ENCODE data around the gene ZC3HAV1L. TPM values are rescaled to one million over a fixed set of nuclear protein-coding genes. Genes with fewer than 3 reads are reported as not detected.
A peak's percentile ranks its signal among the peaks of the same experiment; 100 is the strongest.
"Not testable (repeated sequence)": the region's sequence is repeated elsewhere in the genome, so short reads cannot be mapped to it uniquely, and the experiment has no call there.

Gene ZC3HAV1L
- 1 to 10 TPM; 7.0 to 8.3 (median 7.3) TPM for total RNA-seq

- no peaks in the 10 kb centered on the region for H3K9me3 Mint-ChIP-seq
- peaks cover 16% of the 10 kb centered on the region for H3K4me1 Mint-ChIP-seq (ENCODE audit: low read depth)
- H3K27me3 Mint-ChIP-seq (ENCODE audit: low read depth): no peaks in the 10 kb centered on the region
- H3K36me3 Mint-ChIP-seq (ENCODE audit: insufficient read depth): no peaks in the 10 kb centered on the region
- peak within 1 kb of the TSS; percentile 78 for H3K4me3 Mint-ChIP-seq
- peak; percentile 91 to 93 for ATAC-seq
- DNase-seq: peak; percentile 34
These were observed at the start of gene ZC3HAV1L for GRCh38 chr7:139035586-139036353. TSS of gene ZC3HAV1L (minus strand) at chr7:139036042. CDS start at chr7:139036017, 25 bp downstream.

GRCh38 chr7:139084709-139085108 lies 48.9 kb upstream of the ZC3HAV1L start:
- peaks cover 89% of the 10 kb centered on the region for H3K4me1 Mint-ChIP-seq (ENCODE audit: low read depth)

GRCh38 chr7:139081584-139081983 lies 45.7 kb upstream of the ZC3HAV1L start:
- Mint-ChIP-seq H3K4me1 (ENCODE audit: low read depth) (peaks cover 82% of the 10 kb centered on the region), H3K4me3 (no peak overlapping the region), H3K27me3 (ENCODE audit: low read depth) (no peaks in the 10 kb centered on the region), H3K9me3 (peaks cover 1% of the 10 kb centered on the region), H3K36me3 (ENCODE audit: insufficient read depth) (peaks cover 73% of the 10 kb centered on the region)
- ATAC-seq (no peak), DNase-seq (no peak)

More at GRCh38 chr7:139084709-139085108, 48.9 kb upstream of the ZC3HAV1L start:
- Mint-ChIP-seq H3K4me3 (no peak overlapping the region), H3K9me3 (peaks cover 8% of the 10 kb centered on the region), H3K36me3 (ENCODE audit: insufficient read depth) (peaks cover 76% of the 10 kb centered on the region), H3K27me3 (ENCODE audit: low read depth) (no peaks in the 10 kb centered on the region)
- DNase-seq (no peak), ATAC-seq (peak; percentile 73 to 77)

GRCh38 chr7:139080905-139081304 lies 45.1 kb upstream of the ZC3HAV1L start:
- DNase-seq (no peak), ATAC-seq (no peak)
- H3K36me3 Mint-ChIP-seq (ENCODE audit: insufficient read depth): peaks cover 72% of the 10 kb centered on the region
- peaks cover 76% of the 10 kb centered on the region for H3K4me1 Mint-ChIP-seq (ENCODE audit: low read depth)
- H3K4me3 Mint-ChIP-seq: peak overlapping the region; percentile 34
- no peaks in the 10 kb centered on the region for H3K27me3 Mint-ChIP-seq (ENCODE audit: low read depth)
- H3K9me3 Mint-ChIP-seq: no peaks in the 10 kb centered on the region

- Mint-ChIP-seq H3K4me3 (no peak overlapping the region), H3K9me3 (no peaks in the 10 kb centered on the region), H3K4me1 (ENCODE audit: low read depth) (peaks cover 70% of the 10 kb centered on the region), H3K36me3 (ENCODE audit: insufficient read depth) (peaks cover 66% of the 10 kb centered on the region), H3K27me3 (ENCODE audit: low read depth) (no peaks in the 10 kb centered on the region)
- ATAC-seq: no peak
- DNase-seq: no peak
These were observed 44.0 kb upstream of the ZC3HAV1L start for GRCh38 chr7:139079861-139080260.

GRCh38 chr7:139078911-139079310 lies 43.1 kb upstream of the ZC3HAV1L start:
- no peak for ATAC-seq
- no peak for DNase-seq
- Mint-ChIP-seq H3K4me1 (ENCODE audit: low read depth) (peaks cover 63% of the 10 kb centered on the region), H3K36me3 (ENCODE audit: insufficient read depth) (peaks cover 62% of the 10 kb centered on the region), H3K27me3 (ENCODE audit: low read depth) (no peaks in the 10 kb centered on the region), H3K9me3 (no peaks in the 10 kb centered on the region), H3K4me3 (no peak overlapping the region)

GRCh38 chr7:139078399-139078798 lies 42.6 kb upstream of the ZC3HAV1L start:
- ATAC-seq (no peak), DNase-seq (no peak)
- H3K36me3 Mint-ChIP-seq (ENCODE audit: insufficient read depth): peaks cover 61% of the 10 kb centered on the region
- no peak overlapping the region for H3K4me3 Mint-ChIP-seq
- peaks cover 62% of the 10 kb centered on the region for H3K4me1 Mint-ChIP-seq (ENCODE audit: low read depth)
- no peaks in the 10 kb centered on the region for H3K27me3 Mint-ChIP-seq (ENCODE audit: low read depth)
- H3K9me3 Mint-ChIP-seq: no peaks in the 10 kb centered on the region

- H3K9me3 Mint-ChIP-seq; H3K4me3 Mint-ChIP-seq; H3K27me3 Mint-ChIP-seq (ENCODE audit: low read depth); DNase-seq; ATAC-seq: not testable (repeated sequence)
- peaks cover 57% of the 10 kb centered on the region for H3K36me3 Mint-ChIP-seq (ENCODE audit: insufficient read depth)
- peaks cover 58% of the 10 kb centered on the region for H3K4me1 Mint-ChIP-seq (ENCODE audit: low read depth)
These were observed 41.9 kb upstream of the ZC3HAV1L start for GRCh38 chr7:139077706-139078105.

- Mint-ChIP-seq H3K36me3 (ENCODE audit: insufficient read depth) (peaks cover 61% of the 10 kb centered on the region), H3K9me3 (no peaks in the 10 kb centered on the region), H3K4me3 (no peak overlapping the region), H3K27me3 (ENCODE audit: low read depth) (no peaks in the 10 kb centered on the region), H3K4me1 (ENCODE audit: low read depth) (peaks cover 56% of the 10 kb centered on the region)
- no peak for DNase-seq
- no peak for ATAC-seq
These were observed 40.2 kb upstream of the ZC3HAV1L start for GRCh38 chr7:139075871-139076686.

GRCh38 chr7:139075031-139075652 lies 39.3 kb upstream of the ZC3HAV1L start:
- ATAC-seq (peak; percentile 84 to 85), DNase-seq (peak; percentile 55)
- no peak overlapping the region for H3K4me3 Mint-ChIP-seq
- peaks cover 53% of the 10 kb centered on the region for H3K36me3 Mint-ChIP-seq (ENCODE audit: insufficient read depth)
- H3K4me1 Mint-ChIP-seq (ENCODE audit: low read depth): peaks cover 47% of the 10 kb centered on the region
- H3K27me3 Mint-ChIP-seq (ENCODE audit: low read depth): no peaks in the 10 kb centered on the region
- H3K9me3 Mint-ChIP-seq: no peaks in the 10 kb centered on the region

GRCh38 chr7:139072796-139073195 lies 37.0 kb upstream of the ZC3HAV1L start:
- Mint-ChIP-seq H3K4me3 (peak overlapping the region; percentile 41), H3K4me1 (ENCODE audit: low read depth) (peaks cover 41% of the 10 kb centered on the region), H3K36me3 (ENCODE audit: insufficient read depth) (peaks cover 51% of the 10 kb centered on the region), H3K9me3 (no peaks in the 10 kb centered on the region), H3K27me3 (ENCODE audit: low read depth) (no peaks in the 10 kb centered on the region)
- ATAC-seq: peak in 1 of 2 donors; percentile 14
- DNase-seq: no peak

GRCh38 chr7:139071680-139072079 lies 35.8 kb upstream of the ZC3HAV1L start:
- peaks cover 55% of the 10 kb centered on the region for H3K36me3 Mint-ChIP-seq (ENCODE audit: insufficient read depth)
- ATAC-seq (no peak), DNase-seq (no peak)
- H3K4me1 Mint-ChIP-seq (ENCODE audit: low read depth): peaks cover 42% of the 10 kb centered on the region
- no peaks in the 10 kb centered on the region for H3K27me3 Mint-ChIP-seq (ENCODE audit: low read depth)
- H3K4me3 Mint-ChIP-seq: peak overlapping the region; percentile 13
- H3K9me3 Mint-ChIP-seq: no peaks in the 10 kb centered on the region

GRCh38 chr7:139068544-139069399 lies 32.9 kb upstream of the ZC3HAV1L start:
- Mint-ChIP-seq H3K27me3 (ENCODE audit: low read depth) (no peaks in the 10 kb centered on the region), H3K4me3 (no peak overlapping the region), H3K9me3 (no peaks in the 10 kb centered on the region), H3K4me1 (ENCODE audit: low read depth) (peaks cover 45% of the 10 kb centered on the region), H3K36me3 (ENCODE audit: insufficient read depth) (peaks cover 65% of the 10 kb centered on the region)
- ATAC-seq: peak; percentile 27 to 61
- no peak for DNase-seq

Data from activated T-cell treated with anti-CD3 and anti-CD28 coated beads, Interleukin-2, amount 50 U/mL, for 4 hours (primary cell).